SK-N-SH (cell line): ENCODE data around the gene AGBL1.

Source experiments
- CHD2 ChIP-seq: fragments of 150-350 bp; IDR thresholded peaks from 2 replicates; pipeline ENCODE4 v1.6.1; 2018; ENCODE audit warnings: low read length; ENCODE audit not compliant: partially characterized antibody
- CTCF ChIP-seq: fragments of 200-600 bp; sonication (generic); IDR thresholded peaks from 2 replicates; pipeline ENCODE4 v1.6.1; 2017; ENCODE audit warnings: antibody characterized with exemption, mild to moderate bottlenecking, moderate library complexity
- ELF1 ChIP-seq: IDR thresholded peaks from 2 replicates; pipeline ENCODE4 v1.4.0; 2012
- EP300 ChIP-seq, 2 experiments: IDR thresholded peaks; 2 replicates each; pipeline versions ENCODE4 v1.4.0 to v1.6.1; 2012; ENCODE audit warnings: borderline replicate concordance in 1 of 2, low read depth in 1 of 2, low read length in 1 of 2
- FOXM1 ChIP-seq: IDR thresholded peaks from 2 replicates; pipeline ENCODE4 v1.4.0; 2012; ENCODE audit warnings: low read depth, mild to moderate bottlenecking
- MAX ChIP-seq: IDR thresholded peaks from 2 replicates; pipeline ENCODE4 v1.4.0; 2012; ENCODE audit warnings: low read depth
- MXI1 ChIP-seq: IDR thresholded peaks from 2 replicates; pipeline ENCODE4 v1.6.1; 2012; ENCODE audit warnings: mild to moderate bottlenecking, low read depth, low read length, improper control_type of control experiment
- NFIC ChIP-seq: IDR thresholded peaks from 2 replicates; pipeline ENCODE4 v1.4.0; 2012; ENCODE audit warnings: borderline replicate concordance
- POLR2AphosphoS5 ChIP-seq: IDR thresholded peaks from 2 replicates; pipeline ENCODE4 v1.6.1; 2012; ENCODE audit warnings: low read depth, low read length
- REST ChIP-seq: IDR thresholded peaks from 2 replicates; pipeline ENCODE4 v1.6.1; 2012; ENCODE audit warnings: mild to moderate bottlenecking, low read depth, low read length, moderate library complexity
- RFX5 ChIP-seq: IDR thresholded peaks from 2 replicates; pipeline ENCODE4 v1.6.1; 2012; ENCODE audit warnings: mild to moderate bottlenecking, improper control_type of control experiment, low read length
- TAF1 ChIP-seq: IDR thresholded peaks from 2 replicates; pipeline ENCODE4 v1.6.1; 2012; ENCODE audit warnings: low read depth, mild to moderate bottlenecking, low read length, moderate library complexity, borderline replicate concordance
- TCF12 ChIP-seq: IDR thresholded peaks from 2 replicates; pipeline ENCODE4 v1.4.0; 2012
- YY1 ChIP-seq: IDR thresholded peaks from 2 replicates; pipeline ENCODE4 v1.4.0; 2012; ENCODE audit warnings: low read depth, mild to moderate bottlenecking

- no peak for TF ChIP-seq TAF1
- no peak for TF ChIP-seq MXI1
- no peak for TF ChIP-seq CTCF
- no peak for TF ChIP-seq RFX5
- no peak for TF ChIP-seq NFIC
- no peak for TF ChIP-seq FOXM1
- TF ChIP-seq ELF1, result no peak
- TF ChIP-seq MAX, result no peak
- TF ChIP-seq POLR2AphosphoS5, result no peak
- no peak for TF ChIP-seq EP300 (IDR thresholded peaks at IDR 0.05; ENCODE audit: borderline replicate concordance in 1 of 2, low read depth in 1 of 2, low read length in 1 of 2)
- TF ChIP-seq TCF12, result no peak
- TF ChIP-seq CHD2, result no peak
- TF ChIP-seq REST, result no peak
- no peak for TF ChIP-seq YY1
Observed at GRCh38 chr15:86355361-86355760, 275.7 kb downstream of the AGBL1 start.
